HG02623 (cell line): ENCODE measurements around the gene GPR89B.
"Not testable (repeated sequence)": the region's sequence is repeated elsewhere in the genome, so short reads cannot be mapped to it uniquely, and the experiment has no call there.

Experiments
- ATAC-seq: cut with Tn5 transposase; IDR thresholded peaks from one replicate; pipeline ENCODE4 v1.9.1; 2021; ENCODE audit warnings: moderate library complexity; ENCODE audit not compliant: unreplicated experiment

GPR89B gene

GRCh38 chr1:148027004-148027403 lies 98.8 kb downstream of the GPR89B start:
- not testable (repeated sequence) for ATAC-seq

DNA sequence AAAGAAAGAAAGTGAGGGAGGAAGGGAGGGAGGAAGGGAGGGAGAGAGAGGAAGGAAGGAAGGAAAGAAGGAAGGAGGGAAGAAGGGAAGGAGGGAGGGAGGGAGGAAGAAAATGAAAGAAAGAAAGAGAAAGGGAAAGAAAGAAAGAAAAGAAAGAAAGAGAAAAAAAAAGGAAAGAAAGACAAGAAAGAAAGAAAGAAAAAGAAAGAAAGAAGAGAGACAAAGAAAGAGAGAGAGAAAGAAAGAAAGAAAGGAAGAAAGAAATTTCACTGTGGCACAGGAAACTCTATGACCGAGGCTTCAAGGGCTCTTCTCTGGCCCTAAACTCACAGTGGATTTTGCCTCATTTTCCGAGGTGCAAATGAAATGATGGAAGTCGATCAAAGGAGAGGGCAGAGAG lies 104.0 kb downstream of the GPR89B start:
- not testable (repeated sequence) for ATAC-seq

DNA sequence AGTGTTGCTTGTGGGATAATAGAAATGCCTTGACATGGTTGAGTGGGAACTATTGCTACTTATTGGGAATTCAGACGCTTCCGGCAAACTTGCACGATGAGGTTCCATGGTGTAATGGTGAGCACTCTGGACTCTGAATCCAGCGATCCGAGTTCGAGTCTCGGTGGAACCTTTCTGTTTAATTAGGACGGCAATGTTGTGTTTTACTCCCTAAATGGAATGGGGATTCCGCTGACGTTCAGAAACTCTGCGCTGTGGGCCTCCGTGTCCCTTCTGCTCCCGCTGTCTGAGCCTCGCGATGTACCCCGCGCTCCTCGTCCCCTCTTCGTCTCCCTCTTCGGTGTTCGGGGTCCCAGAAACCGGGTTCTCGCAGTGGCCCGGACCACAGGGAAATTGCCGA lies 104.5 kb downstream of the GPR89B start:
- not testable (repeated sequence) for ATAC-seq

DNA sequence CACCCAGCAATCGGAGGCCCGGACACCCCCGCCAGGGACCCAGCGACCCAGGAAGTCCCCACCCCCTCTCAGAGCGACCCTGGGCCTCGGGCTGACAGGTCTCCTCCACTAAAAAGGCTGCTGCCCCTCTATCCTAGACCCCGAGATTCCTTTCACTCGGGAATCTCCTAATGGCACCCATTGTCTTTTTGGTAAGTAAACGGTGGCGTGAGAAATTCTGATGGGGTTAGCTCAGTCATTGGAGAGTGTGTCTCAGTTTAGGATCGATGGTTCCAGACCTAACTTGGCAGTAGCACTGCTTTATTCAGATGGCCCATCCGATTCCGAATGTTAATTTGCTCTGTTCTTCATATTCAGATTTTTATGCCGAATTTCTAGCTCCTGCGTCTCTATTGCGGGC lies 104.9 kb downstream of the GPR89B start:
- not testable (repeated sequence) for ATAC-seq

DNA sequence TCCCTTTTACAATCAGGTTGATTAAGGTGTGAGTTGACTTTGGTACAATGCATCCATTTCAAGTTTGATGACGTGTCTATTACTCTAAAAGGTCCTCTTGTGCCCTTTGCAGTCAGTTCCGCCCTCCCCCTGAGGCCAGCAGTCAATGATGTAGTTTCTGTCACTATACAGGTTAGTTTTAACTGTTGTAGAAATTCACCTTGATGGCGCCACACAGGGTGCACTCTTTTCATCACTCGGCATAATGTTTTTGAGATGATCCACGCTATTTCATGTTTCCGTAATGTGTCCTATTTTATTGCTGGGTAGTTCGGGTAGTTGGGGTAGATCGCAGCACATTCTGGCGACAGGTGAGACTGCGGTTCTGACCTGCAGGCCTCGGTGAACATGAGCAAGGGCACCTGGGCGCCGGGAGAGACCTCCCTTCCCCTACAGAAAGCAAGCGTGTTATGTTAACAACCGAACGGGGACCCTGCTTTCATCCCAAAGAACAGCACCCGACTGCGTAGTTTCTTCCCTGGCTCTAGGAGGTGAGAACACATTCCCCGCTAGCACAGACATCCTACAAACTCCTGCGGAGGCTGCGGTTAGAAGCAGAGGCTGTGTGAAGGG lies 109.7 kb downstream of the GPR89B start:
- ATAC-seq, result not testable (repeated sequence)

DNA sequence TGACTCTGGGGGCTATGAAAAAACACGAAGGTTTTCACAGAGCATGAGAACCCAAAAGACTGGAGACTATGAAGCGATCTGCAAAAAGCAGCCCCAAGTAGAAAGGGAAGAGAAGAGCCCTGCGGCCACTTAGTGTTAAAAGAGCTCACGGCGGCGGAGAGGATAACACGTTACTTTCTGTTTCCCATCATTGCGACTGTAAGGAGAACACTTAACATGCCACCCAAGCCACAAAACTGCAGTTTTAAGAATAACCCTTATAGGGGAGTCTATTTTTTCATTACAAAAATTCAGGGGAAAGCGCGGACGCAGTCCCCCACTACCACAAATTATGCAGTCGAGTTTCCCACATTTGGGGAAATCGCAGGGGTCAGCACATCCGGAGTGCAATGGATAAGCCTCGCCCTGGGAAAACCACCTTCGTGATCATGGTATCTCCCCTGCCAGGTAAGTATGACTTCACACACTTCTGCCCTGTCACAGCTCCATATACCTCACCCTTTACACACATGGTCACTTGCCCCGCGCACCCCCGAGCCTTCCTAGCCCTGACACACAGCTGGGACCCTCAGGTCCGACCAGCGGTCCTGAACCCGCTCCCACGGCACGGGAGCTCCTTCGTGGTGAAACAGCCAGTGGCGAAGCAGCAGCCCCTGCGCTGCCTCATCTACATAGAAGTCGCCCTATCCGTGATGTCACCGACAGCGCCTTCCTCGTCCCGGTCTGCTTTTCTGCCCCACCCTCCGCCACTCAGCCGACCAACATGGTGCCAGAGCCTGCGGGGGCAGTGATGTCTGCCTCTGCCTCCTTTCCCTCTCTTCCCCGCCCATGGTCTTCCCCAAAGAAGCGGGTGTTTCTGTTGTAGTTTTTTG lies 110.5 kb downstream of the GPR89B start:
- ATAC-seq, result peak; percentile 62
